SK-N-MC (cell line): Measurements from ENCODE around the gene HEATR1.

ENCODE experiments used
- DNase-seq: peaks from one replicate; pipeline ENCODE4 v3.0.0-alpha.2; 2011; ENCODE audit warnings: low read depth, low spot score
- H3K27ac ChIP-seq: fragments of 200-600 bp; sonication (generic); 2 replicates; pipeline ENCODE4 v1.5.1; 2016; ENCODE audit warnings: mixed run types
- H3K36me3 ChIP-seq: fragments of 200-600 bp; sonication (generic); 2 replicates; pipeline ENCODE4 v1.6.1; 2017; ENCODE audit warnings: antibody characterized with exemption, low read length, mixed read lengths; ENCODE audit not compliant: insufficient read depth
- H3K4me3 ChIP-seq: fragments of 200-600 bp; sonication (generic); 2 replicates; pipeline ENCODE4 v1.5.1; 2016
- H3K9ac ChIP-seq: fragments of 200-600 bp; sonication (generic); 2 replicates; pipeline ENCODE4 v1.8.0; 2017; ENCODE audit warnings: mixed run types, mixed read lengths; ENCODE audit not compliant: insufficient read length
- H3K9me3 ChIP-seq: fragments of 200-600 bp; sonication (generic); 2 replicates; pipeline ENCODE4 v1.6.1; 2017; ENCODE audit warnings: low read depth, mild to moderate bottlenecking, antibody characterized with exemption, low read length, moderate library complexity, mixed read lengths
- EZH2 ChIP-seq: fragments of 200-600 bp; sonication (generic); IDR thresholded peaks from one replicate; pipeline ENCODE4 v1.6.1; 2017; ENCODE audit warnings: antibody characterized with exemption
- FOXP2 ChIP-seq: optimal IDR thresholded peaks from 2 replicates; pipeline ENCODE3; 2011; ENCODE audit warnings: mild to moderate bottlenecking, moderate library complexity; ENCODE audit not compliant: insufficient read depth; ENCODE audit errors: extremely low read length, control extremely low read depth
- POLR2AphosphoS5 ChIP-seq: IDR thresholded peaks from 2 replicates; pipeline ENCODE4 v1.6.1; 2012; ENCODE audit warnings: mild to moderate bottlenecking, low read depth, low read length, borderline replicate concordance

Gene HEATR1

GRCh38 chr1:236522937-236523703, 81.2 kb downstream of the HEATR1 start:
- DNase-seq: no peak
- H3K9ac ChIP-seq: no peak overlapping the region

GRCh38 chr1:236520445-236521005, 83.8 kb downstream of the HEATR1 start:
- no peak for DNase-seq
- H3K36me3 ChIP-seq: no peaks in the 10 kb centered on the region
- H3K4me3 ChIP-seq: no peak overlapping the region
- H3K9ac ChIP-seq: no peak overlapping the region
- 0 out of 2 replicates have a peak overlapping the region, but pooled peaks have one; percentile 4 for H3K27ac ChIP-seq
- TF ChIP-seq EZH2: no peak
- TF ChIP-seq POLR2AphosphoS5: no peak
- TF ChIP-seq FOXP2: no peak
- no peaks in the 10 kb centered on the region for H3K9me3 ChIP-seq

More at GRCh38 chr1:236522937-236523703, 81.2 kb downstream of the HEATR1 start:
- H3K4me3 ChIP-seq: no peak overlapping the region
- TF ChIP-seq EZH2 (no peak), FOXP2 (no peak), POLR2AphosphoS5 (no peak)
- no peaks in the 10 kb centered on the region for H3K36me3 ChIP-seq
- H3K9me3 ChIP-seq: no peaks in the 10 kb centered on the region
- H3K27ac ChIP-seq: no peak overlapping the region

DNA sequence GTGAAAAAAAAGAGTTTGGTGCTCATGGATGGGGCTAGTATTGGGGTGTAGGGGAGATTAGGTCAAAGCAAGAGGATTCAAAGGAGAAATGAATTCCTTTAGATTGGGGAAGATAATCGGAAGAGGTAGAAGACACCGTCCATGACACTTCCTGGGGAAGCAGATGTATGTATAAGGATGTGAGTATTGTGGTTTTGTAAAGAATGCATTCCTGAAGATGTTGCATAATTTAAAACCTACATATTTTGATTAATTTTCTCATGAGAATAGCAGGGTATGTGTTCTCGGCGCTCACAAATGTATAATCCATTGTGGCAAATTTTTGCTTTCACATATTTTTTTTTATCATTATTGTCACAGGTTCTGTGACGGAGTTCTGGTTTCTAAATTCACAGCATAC, 86.0 kb downstream of the HEATR1 start:
- H3K27ac ChIP-seq: peak overlapping the region; percentile 61
- no peaks in the 10 kb centered on the region for H3K36me3 ChIP-seq
- peak overlapping the region; percentile 14; the same call in 1 of the 2 replicates for H3K4me3 ChIP-seq
- DNase-seq: no peak
- H3K9me3 ChIP-seq: no peaks in the 10 kb centered on the region
- TF ChIP-seq EZH2 (no peak), POLR2AphosphoS5 (no peak), FOXP2 (no peak)
- H3K9ac ChIP-seq: no peak overlapping the region

DNA sequence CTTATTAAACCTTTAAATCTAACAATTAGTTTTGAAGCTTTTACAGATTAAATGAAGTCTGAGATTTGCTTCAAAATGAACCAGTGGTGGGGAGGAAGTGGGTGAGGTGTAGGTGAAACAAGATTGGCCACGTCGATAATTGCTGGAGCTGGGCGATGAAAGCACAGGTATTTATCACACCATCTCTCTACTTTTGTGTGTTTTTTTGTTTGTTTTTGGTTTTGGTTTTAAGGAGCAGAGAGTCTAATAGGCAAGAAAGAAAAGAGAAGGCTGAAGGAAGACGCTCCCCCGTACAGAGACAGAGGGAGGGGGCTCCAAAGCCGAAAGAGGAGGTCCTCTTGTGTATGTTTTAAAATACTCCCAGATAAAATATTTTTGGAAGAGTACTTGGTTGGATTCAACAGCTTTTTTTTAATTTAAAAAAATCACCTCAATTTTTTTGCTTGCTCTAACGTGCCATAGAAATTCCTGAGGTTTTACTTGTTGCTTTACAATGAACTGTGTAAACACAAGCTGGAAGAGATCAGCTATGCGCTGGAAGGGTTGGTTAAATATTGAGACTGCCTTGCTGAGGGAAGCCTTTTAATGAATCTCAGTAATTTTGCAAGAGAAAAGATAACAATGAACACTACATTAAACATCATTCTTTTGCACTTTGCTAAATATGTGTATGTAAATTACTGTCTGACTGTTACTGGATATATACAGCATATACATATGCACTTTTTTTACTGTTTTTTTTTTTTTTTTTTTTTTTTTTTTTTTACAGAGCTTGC, 87.2 kb downstream of the HEATR1 start:
- Histone ChIP-seq H3K9ac (no peak overlapping the region), H3K4me3 (peak overlapping the region; percentile 8; the same call in 1 of the 2 replicates), H3K36me3 (no peaks in the 10 kb centered on the region), H3K27ac (peak overlapping the region; percentile 81), H3K9me3 (no peaks in the 10 kb centered on the region)
- DNase-seq: peak; percentile 59
- TF ChIP-seq FOXP2 (peak; percentile 68), EZH2 (no peak), POLR2AphosphoS5 (no peak)

DNA sequence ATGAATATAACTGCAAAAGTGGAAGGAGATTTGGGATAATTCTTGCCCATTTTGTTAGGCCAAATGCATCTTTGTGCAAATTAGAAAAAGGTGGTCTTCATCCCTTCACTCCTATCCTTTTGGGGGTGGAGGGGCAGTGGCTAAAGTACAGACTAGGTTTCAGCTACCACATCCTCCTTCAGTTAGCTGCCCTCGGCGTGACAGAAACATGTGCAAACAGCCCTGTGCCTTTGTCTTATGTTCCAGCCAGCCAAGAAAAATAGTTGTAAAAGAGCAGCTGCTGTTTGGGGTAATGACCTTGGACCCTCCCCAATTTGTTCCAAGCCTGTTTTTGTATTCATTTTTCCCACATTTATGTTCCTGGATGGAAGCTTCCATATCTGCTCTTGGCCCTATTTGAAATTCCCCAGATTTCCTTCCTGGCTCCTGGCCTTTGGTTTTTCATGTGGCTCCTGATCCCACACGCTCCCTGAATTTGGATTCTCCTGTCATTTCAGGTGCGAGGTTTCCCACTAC, 88.8 kb downstream of the HEATR1 start:
- TF ChIP-seq EZH2: no peak
- TF ChIP-seq FOXP2: no peak
- TF ChIP-seq POLR2AphosphoS5: no peak
- DNase-seq: no peak
- no peak overlapping the region for H3K4me3 ChIP-seq
- H3K36me3 ChIP-seq: no peaks in the 10 kb centered on the region
- no peaks in the 10 kb centered on the region for H3K9me3 ChIP-seq
- H3K27ac ChIP-seq: no peak overlapping the region
- no peak overlapping the region for H3K9ac ChIP-seq

GRCh38 chr1:236514703-236515442, 89.4 kb downstream of the HEATR1 start:
- no peak overlapping the region for H3K27ac ChIP-seq
- TF ChIP-seq EZH2 (no peak), POLR2AphosphoS5 (no peak), FOXP2 (no peak)
- no peaks in the 10 kb centered on the region for H3K9me3 ChIP-seq
- H3K4me3 ChIP-seq: no peak overlapping the region
- H3K36me3 ChIP-seq: no peaks in the 10 kb centered on the region
- no peak for DNase-seq
- H3K9ac ChIP-seq: no peak overlapping the region

DNA sequence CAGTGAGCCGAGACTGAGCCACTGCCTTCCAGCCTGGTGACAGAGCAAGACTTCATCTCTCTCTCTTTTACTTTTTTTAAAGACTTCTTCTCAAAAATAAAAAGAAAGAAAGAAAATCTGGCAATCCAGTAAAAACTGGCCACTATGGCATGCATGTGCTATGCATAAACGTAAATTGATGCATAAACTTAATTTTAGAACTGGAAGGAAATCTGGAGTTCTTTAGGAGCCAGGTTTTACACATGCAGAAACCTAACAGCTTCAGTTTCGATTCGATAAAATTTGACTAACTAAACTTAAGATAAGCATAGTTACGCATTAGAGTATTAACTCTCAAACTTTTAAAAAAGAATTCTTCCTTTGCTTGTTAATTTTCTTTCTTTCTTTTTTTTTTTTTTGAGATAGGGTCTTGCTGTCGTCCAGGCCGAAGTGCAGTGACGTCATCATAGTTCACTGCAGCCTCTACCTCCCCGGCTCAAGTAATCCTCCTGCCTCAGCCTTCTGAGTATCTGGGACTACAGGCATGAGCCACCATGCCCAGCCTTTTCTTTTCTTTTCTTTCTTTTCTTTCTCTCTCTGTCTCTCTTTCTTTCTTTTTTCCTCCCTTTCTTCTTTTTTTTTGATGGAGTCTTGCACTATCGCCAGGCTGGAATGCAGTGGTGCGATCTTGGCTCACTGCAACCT, 92.4 kb downstream of the HEATR1 start:
- DNase-seq: no peak
- Histone ChIP-seq H3K4me3 (no peak overlapping the region), H3K9ac (no peak overlapping the region), H3K36me3 (no peaks in the 10 kb centered on the region), H3K27ac (no peak overlapping the region), H3K9me3 (no peaks in the 10 kb centered on the region)
- TF ChIP-seq EZH2: no peak
- no peak for TF ChIP-seq FOXP2
- TF ChIP-seq POLR2AphosphoS5: no peak
